Peyer's patch (tissue), 4 donors: ENCODE results near the gene FBXL4.

Experiments
- CTCF ChIP-seq, 6 experiments: fragments of 450-650 bp in 4 of 6; fragments of 200-600 bp in 2 of 6; sonication (generic) in 1 of 6; IDR thresholded peaks; one replicate each; pipeline ENCODE4 v1.5.1; 2017 to 2019; ENCODE audit warnings: antibody characterized with exemption in 6 of 6, mild to moderate bottlenecking in 3 of 6, moderate library complexity in 1 of 6
- POLR2A ChIP-seq, 2 donors: fragments of 450-650 bp; IDR thresholded peaks; one replicate each; pipeline ENCODE4 v1.5.1; 2017; ENCODE audit warnings: antibody characterized with exemption in 2 of 2, mild to moderate bottlenecking in 2 of 2, moderate library complexity in 2 of 2

DNA sequence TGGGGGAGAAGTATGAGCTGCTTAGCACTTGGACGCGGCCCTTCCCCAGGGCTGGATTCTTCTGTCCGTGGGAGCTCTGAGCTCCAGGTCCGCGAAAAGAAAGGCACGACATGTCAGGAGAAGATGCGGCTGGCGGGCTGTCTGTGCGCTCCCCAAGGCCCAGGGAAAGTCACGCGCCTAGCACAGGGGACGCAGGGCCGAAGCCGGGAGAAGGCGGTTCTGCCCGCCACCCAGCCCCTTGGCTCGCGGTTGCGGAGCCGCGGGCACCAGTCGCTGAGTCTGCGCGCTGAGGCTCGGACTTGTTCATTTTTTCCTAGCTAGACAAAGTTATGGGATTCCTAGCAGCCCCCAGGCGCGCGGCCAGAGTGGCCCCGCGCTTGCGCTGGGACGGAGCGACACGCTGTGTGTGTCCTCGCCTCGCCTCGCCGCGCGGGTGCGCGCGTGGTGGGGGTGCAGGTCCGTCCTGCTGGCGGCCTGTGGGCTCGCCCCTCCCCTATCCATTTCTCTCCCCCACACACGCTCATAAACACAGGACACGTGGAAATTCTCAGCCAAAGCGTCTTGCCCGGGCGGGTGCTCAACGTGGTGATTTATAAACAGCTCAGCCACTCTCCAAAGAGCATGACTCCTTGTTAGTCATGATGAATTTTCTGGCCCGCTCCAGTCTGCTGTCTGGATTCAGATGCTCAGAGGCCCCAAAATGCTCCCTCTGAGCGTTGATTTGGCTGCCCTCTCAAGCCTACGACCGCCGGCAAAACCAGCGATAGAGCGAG is 115.3 kb downstream of the FBXL4 start:
- no peak for TF ChIP-seq CTCF (IDR thresholded peaks at IDR 0.05)
- TF ChIP-seq POLR2A (IDR thresholded peaks at IDR 0.05) = no peak
